ENCODE data around the gene UBE2D2.

UBE2D2 gene

GRCh38 chr5:139660923-139661814 is 100.0 kb downstream of the UBE2D2 start:
- no peak for DNase-seq (ENCODE audit: low spot score)

GRCh38 chr5:139662617-139663016 is 101.5 kb downstream of the UBE2D2 start:
- no peak for DNase-seq (ENCODE audit: low spot score)

DNA sequence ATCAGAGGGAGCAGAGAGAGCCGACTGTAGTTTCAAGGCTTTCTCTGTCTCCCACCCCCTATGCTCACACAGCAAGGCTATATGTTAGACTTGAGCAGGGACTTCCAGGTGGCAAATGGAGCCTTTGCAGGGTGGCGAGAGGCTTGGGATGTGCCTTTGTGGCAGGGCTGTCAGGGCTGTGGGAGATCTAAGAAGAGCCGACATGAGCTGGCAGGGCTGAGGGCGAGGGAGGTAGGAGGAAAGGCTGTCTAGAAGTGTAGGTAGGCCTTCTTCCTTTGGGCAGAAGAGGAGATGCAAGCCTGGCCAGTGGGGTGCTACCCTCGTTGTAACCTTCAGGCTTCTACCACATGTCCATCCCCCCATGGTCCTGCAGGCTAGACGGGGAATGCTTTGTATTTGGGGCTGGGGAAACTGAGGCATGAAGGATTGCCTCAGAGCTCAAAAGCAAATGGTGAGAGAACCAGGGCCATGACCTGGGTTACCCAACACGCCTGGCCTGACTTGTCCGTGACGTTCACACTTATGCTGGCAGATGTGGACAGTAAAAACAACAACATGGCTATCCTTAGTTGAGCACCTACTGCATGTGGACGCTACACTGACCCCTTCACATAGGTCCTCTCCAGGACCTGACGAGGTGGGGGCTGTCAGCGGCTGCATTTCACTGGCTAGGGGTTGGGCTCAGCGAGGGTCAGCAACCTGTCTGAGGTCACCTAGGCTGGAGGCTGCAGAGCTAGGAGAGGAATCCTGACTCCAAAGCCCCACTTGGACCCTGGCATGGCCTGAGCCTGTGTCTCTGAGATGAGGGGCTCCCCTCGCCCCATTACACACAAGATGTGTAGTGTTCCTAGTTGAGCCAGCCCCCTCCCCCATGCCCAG is 102.3 kb downstream of the UBE2D2 start:
- no peak for DNase-seq (ENCODE audit: low spot score)

DNA sequence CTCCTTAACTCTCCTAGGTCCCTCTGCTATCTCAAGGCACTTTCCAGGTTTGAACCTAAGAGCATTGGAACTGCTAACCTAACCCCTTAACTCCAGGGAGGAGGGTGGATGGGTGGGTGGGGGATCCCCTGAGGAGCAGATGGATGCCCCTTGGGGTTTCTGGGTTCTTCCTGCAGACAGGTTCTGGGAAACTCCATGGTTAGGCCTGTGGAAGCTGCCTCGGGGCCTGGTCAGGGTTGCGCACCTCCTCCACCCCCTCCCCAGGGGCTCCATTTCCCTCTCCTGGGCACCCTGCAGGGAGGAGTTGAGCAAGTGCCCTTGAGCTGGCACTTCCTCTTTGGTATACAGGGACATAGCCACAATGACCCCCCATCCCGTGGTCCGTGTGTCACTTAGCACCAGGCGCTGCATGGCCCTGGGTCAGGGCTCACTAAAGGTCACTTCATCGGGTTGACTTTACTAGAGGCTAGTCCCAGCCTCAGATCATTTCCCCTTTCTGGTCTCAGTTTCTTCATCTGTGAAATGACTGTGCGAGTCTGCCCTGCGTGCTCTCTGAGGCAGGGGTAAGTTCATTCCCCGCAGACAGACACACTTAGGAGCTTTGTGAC is 103.1 kb downstream of the UBE2D2 start:
- no peak for DNase-seq (ENCODE audit: low spot score)

- DNase-seq (ENCODE audit: low spot score) = no peak
These were observed 103.7 kb downstream of the UBE2D2 start for GRCh38 chr5:139664727-139665351.

DNA sequence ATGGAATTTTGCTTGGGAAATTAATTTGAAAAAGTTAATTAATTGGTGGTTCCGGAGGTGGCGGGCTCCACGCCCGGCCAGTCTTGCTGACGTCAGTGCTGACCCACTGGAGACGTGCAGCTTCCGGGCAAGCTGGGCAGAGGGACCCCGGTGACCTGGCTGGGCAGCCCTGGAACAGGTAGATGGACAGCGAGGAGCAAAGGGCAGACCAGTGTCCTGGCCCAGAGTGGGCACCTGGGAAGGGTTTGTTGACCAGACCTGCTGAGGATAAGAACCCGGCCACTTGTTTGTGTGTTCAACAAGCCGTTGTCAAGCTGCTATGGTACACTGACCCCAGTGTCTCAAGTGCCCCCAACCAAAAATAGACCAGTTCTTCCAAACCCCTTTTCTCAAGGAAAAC is 104.5 kb downstream of the UBE2D2 start:
- no peak for DNase-seq (ENCODE audit: low spot score)

- DNase-seq (ENCODE audit: low spot score) = no peak
These were observed 105.4 kb downstream of the UBE2D2 start for GRCh38 chr5:139666551-139666950.

DNA sequence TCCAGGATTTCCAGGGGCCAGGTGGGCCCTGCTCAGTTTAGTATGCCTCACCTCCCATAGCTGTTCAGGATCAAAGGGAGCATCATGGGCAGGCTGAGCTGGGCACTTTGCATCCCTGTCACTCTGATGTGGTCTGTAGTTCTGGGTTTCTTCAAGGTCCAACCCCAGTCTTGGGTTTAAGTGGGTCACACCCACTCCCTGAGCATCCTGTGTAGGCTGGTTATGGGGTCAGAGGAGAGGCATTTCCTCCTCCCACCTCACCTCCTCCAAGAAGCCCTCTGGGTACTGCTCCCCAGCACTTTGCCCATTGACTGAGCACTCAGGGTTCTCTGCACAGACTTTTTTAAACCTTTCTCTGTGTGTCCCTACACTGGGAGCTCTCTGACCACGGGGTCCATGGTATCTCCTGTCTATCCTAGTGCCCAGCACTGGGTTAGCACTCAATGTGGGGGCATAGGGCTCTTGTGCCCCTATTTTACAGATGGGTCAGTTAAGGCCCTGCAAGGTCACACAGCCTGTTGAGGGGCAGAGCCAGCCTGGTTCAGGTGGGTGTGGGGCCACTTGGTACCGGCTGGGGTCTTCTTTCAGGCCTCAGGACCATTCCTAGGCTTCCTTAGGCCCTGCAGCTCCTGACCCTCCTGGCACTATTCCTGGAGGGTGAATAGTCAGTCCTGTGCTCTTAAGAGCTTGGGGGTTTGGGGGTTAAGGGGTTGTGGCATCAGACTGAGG is 106.0 kb downstream of the UBE2D2 start:
- no peak for DNase-seq (ENCODE audit: low spot score)

- no peak for DNase-seq (ENCODE audit: low spot score)
These were observed 106.6 kb downstream of the UBE2D2 start for GRCh38 chr5:139667730-139668063.

GRCh38 chr5:139668064-139668880 is 107.1 kb downstream of the UBE2D2 start:
- no peak for DNase-seq (ENCODE audit: low spot score)

- no peak for DNase-seq (ENCODE audit: low spot score)
These were observed 108.0 kb downstream of the UBE2D2 start for GRCh38 chr5:139668924-139669661.

GRCh38 chr5:139669662-139670368 is 108.7 kb downstream of the UBE2D2 start:
- DNase-seq (ENCODE audit: low spot score) = no peak

DNA sequence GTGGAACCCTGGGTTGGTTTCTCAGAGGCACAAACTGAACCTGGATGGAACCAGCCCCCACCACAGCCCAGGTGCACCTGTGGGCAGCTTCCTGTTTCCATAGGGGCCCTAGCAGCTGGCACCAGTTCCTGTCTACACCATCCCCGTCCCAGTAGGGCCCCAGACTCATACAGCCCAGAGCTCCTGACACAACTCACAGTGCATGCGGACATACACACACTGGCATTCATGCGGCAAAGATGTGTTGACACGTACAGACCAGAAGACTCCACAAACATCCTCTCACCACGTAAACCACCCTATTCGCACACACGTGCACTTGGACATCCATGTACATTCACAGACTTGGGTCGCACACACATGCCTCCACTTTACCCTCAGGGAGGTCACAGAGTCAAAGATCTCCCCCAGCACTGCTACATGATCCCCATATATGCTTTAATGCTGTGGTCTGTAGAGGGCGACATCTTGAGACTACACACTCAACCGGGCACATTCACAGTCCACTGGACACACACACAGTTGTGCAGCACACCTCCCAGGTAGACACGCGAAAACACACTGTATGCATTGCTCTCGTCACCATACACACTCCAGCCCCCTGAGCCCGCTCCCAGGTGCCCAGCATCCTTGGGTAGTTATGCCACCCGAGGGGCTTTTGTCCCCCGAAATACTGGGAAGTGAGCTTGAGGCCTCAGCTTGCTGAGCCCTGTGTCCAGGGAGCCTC is 109.4 kb downstream of the UBE2D2 start:
- DNase-seq (ENCODE audit: low spot score) = peak; percentile 62

DNA sequence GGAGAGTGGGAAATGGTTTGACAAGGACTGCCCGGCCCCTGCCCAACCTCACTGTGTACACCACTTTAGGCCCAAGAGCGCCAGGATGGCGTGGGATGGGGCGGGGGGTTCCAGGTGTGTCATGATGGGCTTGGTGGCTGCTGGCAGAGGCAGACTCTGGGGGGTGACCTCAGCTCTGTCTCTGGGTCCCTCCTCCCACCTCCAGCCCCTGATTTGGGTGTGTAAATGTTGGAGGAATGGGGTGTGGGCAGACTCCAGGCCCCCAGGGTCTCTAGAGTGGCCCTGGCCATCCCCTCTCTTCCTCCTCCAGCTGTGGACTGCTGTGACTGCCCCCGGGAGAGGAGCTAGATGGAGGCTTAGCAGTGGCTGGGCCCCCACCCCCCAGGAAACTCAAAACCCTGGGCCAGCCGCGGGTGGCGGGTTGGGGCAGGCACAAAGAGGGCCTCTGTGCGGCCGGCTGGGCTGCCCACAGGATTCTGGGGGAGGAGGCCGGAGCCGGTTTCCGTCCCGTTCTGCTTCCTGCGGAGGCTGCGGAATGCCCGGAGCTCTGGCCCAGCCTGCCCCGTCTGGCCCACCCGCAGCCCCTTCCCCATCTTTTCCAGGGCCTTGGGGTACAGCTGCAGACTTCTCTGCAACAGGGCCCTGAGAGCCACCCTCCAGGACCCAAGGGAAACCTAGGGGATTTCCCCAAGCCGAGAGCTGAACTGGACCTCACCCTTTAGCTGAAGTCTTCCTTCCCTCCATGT is 110.1 kb downstream of the UBE2D2 start:
- DNase-seq (ENCODE audit: low spot score) = no peak

DNA sequence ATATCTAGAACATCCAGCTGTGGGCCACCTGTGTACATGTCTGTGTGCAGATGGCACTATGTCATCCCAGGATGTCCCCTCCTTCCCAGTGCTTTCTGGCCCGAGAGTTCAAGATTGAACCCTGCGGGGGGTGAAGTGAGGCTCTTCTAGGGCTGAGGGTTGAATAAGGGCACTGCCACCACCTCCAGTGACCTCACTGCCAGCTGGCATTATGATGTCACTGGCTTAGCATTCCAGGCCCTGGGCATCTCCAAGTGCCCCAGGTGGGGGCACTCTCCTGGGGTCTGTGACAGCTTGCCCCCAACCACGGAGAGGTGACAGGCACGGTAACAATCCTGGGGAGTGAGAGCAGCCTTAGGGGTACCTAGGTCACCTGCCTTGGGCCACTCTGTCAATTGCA is 114.1 kb downstream of the UBE2D2 start:
- DNase-seq (ENCODE audit: low spot score) = no peak

- DNase-seq (ENCODE audit: low spot score) = no peak
These were observed 114.7 kb downstream of the UBE2D2 start for GRCh38 chr5:139675825-139676224.

DNA sequence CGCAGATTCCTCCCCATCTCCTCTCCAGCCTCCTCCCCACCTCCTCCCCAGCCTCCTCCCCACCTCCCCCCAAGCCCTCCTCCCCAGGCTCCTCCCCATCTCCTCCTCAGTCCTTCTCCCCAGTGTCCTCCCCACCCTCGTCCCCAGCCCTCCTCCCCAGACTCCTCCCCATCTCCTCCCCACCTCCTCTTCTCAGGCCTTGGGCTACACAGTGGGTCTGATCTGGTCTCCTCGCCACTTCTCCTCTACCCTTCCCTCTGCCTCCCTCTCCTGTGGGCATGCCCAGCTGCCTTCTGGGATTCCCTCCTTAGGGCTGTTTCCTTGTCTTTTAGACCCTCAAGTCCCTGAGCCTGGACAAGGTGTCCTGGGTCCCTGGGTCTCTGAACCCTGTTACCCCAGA is 115.3 kb downstream of the UBE2D2 start:
- DNase-seq (ENCODE audit: low spot score) = no peak
